ENCODE data around the gene SPRY4. TPM values are rescaled to one million over a fixed set of nuclear protein-coding genes. Genes with fewer than 3 reads are reported as not detected.

The SPRY4 gene
- total and polyA plus RNA-seq, 2 of the 13 experiments (the other 11 are each of a cell fraction or from before 2014, with no cell fraction given) = 8.9 to 17.8 TPM

DNA sequence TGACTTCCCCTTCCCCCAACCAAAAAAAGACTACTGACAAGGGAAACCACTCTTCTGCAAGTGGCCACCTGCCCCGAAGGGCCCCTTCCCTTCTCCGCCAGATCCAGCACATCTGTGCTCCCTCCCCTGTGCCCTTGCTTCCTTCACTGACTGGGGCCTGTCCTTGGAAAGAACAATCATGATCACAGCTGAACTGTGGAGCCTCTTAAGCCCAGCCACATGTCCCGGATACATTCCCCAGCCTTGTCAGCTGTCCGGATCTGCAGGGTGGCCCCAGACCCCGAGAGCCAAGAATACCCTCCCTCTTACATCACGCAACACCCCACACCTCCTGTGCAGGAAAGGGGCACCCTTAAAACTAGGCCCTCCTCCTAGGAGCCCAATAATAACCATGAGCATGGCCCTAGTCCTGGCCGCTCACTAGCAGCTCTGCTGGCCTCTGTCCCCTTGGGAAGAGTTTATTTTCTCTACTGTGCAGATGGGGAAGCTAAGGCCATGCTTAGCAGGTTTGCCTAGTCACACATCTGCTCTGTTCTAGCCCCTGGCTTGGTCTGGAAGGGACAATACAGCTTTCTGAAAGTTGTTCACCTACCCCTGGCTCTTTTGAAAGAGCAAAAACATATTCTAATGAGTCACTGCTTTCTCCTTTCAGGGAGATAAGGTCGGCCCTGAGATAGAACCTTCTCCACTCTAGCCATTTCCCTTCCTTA is 3.8 kb downstream of the SPRY4 start (continued):
- TF ChIP-seq, protein P1, sequence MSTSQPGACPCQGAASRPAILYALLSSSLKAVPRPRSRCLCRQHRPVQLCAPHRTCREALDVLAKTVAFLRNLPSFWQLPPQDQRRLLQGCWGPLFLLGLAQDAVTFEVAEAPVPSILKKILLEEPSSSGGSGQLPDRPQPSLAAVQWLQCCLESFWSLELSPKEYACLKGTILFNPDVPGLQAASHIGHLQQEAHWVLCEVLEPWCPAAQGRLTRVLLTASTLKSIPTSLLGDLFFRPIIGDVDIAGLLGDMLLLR (CRISPR knock-in tag; IDR thresholded peaks at IDR 0.05) = no peak
- no peak for TF ChIP-seq ZSCAN29 (CRISPR knock-in tag; conservative IDR thresholded peaks at IDR 0.05)
- TF ChIP-seq HNRNPH1 (optimal IDR thresholded peaks at IDR 0.05; ENCODE audit: low read depth, low read length) = no peak
- TF ChIP-seq NFATC3 (CRISPR knock-in tag; IDR thresholded peaks at IDR 0.05) = no peak
- TF ChIP-seq, protein P2, sequence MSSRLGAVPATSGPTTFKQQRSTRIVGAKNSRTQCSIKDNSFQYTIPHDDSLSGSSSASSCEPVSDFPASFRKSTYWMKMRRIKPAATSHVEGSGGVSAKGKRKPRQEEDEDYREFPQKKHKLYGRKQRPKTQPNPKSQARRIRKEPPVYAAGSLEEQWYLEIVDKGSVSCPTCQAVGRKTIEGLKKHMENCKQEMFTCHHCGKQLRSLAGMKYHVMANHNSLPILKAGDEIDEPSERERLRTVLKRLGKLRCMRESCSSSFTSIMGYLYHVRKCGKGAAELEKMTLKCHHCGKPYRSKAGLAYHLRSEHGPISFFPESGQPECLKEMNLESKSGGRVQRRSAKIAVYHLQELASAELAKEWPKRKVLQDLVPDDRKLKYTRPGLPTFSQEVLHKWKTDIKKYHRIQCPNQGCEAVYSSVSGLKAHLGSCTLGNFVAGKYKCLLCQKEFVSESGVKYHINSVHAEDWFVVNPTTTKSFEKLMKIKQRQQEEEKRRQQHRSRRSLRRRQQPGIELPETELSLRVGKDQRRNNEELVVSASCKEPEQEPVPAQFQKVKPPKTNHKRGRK (CRISPR knock-in tag; IDR thresholded peaks at IDR 0.05) = no peak
- TF ChIP-seq, protein P3, sequence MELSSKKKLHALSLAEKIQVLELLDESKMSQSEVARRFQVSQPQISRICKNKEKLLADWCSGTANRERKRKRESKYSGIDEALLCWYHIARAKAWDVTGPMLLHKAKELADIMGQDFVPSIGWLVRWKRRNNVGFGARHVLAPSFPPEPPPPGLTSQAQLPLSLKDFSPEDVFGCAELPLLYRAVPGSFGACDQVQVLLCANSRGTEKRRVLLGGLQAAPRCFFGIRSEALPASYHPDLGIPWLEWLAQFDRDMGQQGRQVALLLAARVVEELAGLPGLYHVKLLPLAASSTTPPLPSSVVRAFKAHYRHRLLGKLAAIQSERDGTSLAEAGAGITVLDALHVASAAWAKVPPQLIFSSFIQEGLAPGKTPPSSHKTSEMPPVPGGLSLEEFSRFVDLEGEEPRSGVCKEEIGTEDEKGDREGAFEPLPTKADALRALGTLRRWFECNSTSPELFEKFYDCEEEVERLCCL (CRISPR knock-in tag; IDR thresholded peaks at IDR 0.05; ENCODE audit: borderline replicate concordance) = no peak
- peak; percentile 61; the same call in 1 of the 2 replicates for TF ChIP-seq ZNF274 (CRISPR knock-in tag; IDR thresholded peaks at IDR 0.05)
- no peak for TF ChIP-seq KLF11 (CRISPR knock-in tag; IDR thresholded peaks at IDR 0.05)
- no peak for TF ChIP-seq PAF1 (CRISPR knock-in tag; IDR thresholded peaks at IDR 0.05)
- no peak for TF ChIP-seq SOX13 (IDR thresholded peaks at IDR 0.05)
- TF ChIP-seq SOX13 (CRISPR knock-in tag; conservative IDR thresholded peaks at IDR 0.05 in 1 of 2, IDR thresholded peaks at IDR 0.05 in 1 of 2) = peak in 1 of 2 experiments; percentile 70; a peak in 2 of 4 replicates
- TF ChIP-seq ZNF629 (CRISPR knock-in tag; conservative IDR thresholded peaks at IDR 0.05) = 0 out of 2 replicates have a peak, but pooled peaks have one; percentile 13
- TF ChIP-seq, protein P4, sequence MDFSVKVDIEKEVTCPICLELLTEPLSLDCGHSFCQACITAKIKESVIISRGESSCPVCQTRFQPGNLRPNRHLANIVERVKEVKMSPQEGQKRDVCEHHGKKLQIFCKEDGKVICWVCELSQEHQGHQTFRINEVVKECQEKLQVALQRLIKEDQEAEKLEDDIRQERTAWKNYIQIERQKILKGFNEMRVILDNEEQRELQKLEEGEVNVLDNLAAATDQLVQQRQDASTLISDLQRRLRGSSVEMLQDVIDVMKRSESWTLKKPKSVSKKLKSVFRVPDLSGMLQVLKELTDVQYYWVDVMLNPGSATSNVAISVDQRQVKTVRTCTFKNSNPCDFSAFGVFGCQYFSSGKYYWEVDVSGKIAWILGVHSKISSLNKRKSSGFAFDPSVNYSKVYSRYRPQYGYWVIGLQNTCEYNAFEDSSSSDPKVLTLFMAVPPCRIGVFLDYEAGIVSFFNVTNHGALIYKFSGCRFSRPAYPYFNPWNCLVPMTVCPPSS (IDR thresholded peaks at IDR 0.05) = no peak
- no peak for TF ChIP-seq ZNF720 (CRISPR knock-in tag; IDR thresholded peaks at IDR 0.05)
- TF ChIP-seq, protein P5, sequence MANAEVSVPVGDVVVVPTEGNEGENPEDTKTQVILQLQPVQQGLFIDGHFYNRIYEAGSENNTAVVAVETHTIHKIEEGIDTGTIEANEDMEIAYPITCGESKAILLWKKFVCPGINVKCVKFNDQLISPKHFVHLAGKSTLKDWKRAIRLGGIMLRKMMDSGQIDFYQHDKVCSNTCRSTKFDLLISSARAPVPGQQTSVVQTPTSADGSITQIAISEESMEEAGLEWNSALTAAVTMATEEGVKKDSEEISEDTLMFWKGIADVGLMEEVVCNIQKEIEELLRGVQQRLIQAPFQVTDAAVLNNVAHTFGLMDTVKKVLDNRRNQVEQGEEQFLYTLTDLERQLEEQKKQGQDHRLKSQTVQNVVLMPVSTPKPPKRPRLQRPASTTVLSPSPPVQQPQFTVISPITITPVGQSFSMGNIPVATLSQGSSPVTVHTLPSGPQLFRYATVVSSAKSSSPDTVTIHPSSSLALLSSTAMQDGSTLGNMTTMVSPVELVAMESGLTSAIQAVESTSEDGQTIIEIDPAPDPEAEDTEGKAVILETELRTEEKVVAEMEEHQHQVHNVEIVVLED (CRISPR knock-in tag; IDR thresholded peaks at IDR 0.05; ENCODE audit: borderline replicate concordance) = no peak; the same call in 1 of the 2 replicates
- TF ChIP-seq ZFY (CRISPR knock-in tag; IDR thresholded peaks at IDR 0.05) = peak; percentile 37; the same call in 1 of the 2 replicates
- TF ChIP-seq EEA1 (CRISPR knock-in tag; IDR thresholded peaks at IDR 0.05; ENCODE audit: borderline replicate concordance) = no peak
- TF ChIP-seq, protein P6, sequence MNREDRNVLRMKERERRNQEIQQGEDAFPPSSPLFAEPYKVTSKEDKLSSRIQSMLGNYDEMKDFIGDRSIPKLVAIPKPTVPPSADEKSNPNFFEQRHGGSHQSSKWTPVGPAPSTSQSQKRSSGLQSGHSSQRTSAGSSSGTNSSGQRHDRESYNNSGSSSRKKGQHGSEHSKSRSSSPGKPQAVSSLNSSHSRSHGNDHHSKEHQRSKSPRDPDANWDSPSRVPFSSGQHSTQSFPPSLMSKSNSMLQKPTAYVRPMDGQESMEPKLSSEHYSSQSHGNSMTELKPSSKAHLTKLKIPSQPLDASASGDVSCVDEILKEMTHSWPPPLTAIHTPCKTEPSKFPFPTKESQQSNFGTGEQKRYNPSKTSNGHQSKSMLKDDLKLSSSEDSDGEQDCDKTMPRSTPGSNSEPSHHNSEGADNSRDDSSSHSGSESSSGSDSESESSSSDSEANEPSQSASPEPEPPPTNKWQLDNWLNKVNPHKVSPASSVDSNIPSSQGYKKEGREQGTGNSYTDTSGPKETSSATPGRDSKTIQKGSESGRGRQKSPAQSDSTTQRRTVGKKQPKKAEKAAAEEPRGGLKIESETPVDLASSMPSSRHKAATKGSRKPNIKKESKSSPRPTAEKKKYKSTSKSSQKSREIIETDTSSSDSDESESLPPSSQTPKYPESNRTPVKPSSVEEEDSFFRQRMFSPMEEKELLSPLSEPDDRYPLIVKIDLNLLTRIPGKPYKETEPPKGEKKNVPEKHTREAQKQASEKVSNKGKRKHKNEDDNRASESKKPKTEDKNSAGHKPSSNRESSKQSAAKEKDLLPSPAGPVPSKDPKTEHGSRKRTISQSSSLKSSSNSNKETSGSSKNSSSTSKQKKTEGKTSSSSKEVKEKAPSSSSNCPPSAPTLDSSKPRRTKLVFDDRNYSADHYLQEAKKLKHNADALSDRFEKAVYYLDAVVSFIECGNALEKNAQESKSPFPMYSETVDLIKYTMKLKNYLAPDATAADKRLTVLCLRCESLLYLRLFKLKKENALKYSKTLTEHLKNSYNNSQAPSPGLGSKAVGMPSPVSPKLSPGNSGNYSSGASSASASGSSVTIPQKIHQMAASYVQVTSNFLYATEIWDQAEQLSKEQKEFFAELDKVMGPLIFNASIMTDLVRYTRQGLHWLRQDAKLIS (CRISPR knock-in tag; IDR thresholded peaks at IDR 0.05) = no peak
- TF ChIP-seq AKAP8 (CRISPR knock-in tag; IDR thresholded peaks at IDR 0.05) = peak; percentile 48; the same call in 1 of the 2 replicates

Data from HepG2 (cell line).